AG04449 (cell line): ENCODE data around the gene POLR1A.

ENCODE experiments used
- CTCF ChIA-PET: fragments of 350-600 bp; formaldehyde crosslinking; extraction: SDS; loops from one replicate; lab custom pipeline; 2021; ENCODE audit warnings: antibody characterized with exemption; lab: Yijun Ruan, JAX
- POLR2A ChIA-PET: fragments of 400-600, 350-600 bp; formaldehyde crosslinking; extraction: SDS; loops from one replicate; lab custom pipeline; 2020; ENCODE audit warnings: antibody characterized with exemption, inconsistent platforms; lab: Yijun Ruan, JAX
- DNase-seq: peaks from one replicate; pipeline ENCODE4 v3.0.0-alpha.2; 2010; ENCODE audit warnings: low read depth, low spot score
- H3K4me3 ChIP-seq: 2 replicates; pipeline ENCODE4 v1.5.1; 2011; ENCODE audit warnings: low read depth, mild to moderate bottlenecking, control low read depth, low read length
- CTCF ChIP-seq: IDR thresholded peaks from one replicate; pipeline ENCODE4 v1.5.1; 2011; ENCODE audit warnings: mild to moderate bottlenecking, moderate library complexity, low read length, control low read depth, inconsistent platforms; ENCODE audit not compliant: insufficient read depth; ENCODE audit errors: missing control alignments

POLR1A gene

GRCh38 chr2:86105969-86106945, 571 bp upstream of the POLR1A start, which contains the start of gene PTCD3:
Gene PTCD3 (plus strand): TSS chr2:86106235. CDS start chr2:86106248, 13 bp downstream.
- peak within 1 kb of the TSS; percentile 84 for H3K4me3 ChIP-seq
- TF ChIP-seq CTCF, result no peak
- ChIA-PET POLR2A (interaction anchor here (0.5 to 1.8 kb wide), 6 partner anchors 8 to 361 kb away, joined by 3 to 10 read pairs (median 4); no protein-coding TSS in a partner anchor), CTCF (interaction anchor here (0.6 to 2.3 kb wide), 5 partner anchors 15 to 278 kb away, joined by 3 to 12 read pairs (median 5); partner anchors contain the start of gene ST3GAL5)
- peak; percentile 60 for DNase-seq

- no peak for TF ChIP-seq CTCF
- H3K4me3 ChIP-seq, result no peak overlapping the region
- ChIA-PET CTCF (interaction anchor here (1.5 to 2.1 kb wide), 3 partner anchors 14 to 275 kb away, joined by 3 to 7 read pairs (median 6); no protein-coding TSS in a partner anchor), POLR2A (no interaction called here)
- no peak for DNase-seq
These were observed 3.5 kb downstream of the POLR1A start for GRCh38 chr2:86102157-86102556.

- DNase-seq, result no peak
- ChIA-PET POLR2A (no interaction called here), CTCF (interaction anchor here (0.9 to 1.2 kb wide), 3 partner anchors 10 to 270 kb away, joined by 3 to 7 read pairs (median 4); no protein-coding TSS in a partner anchor)
- no peak overlapping the region for H3K4me3 ChIP-seq
- TF ChIP-seq CTCF, result no peak
These were observed 7.8 kb downstream of the POLR1A start for GRCh38 chr2:86097913-86098312.

GRCh38 chr2:86097114-86097896, 8.4 kb downstream of the POLR1A start:
- CTCF ChIA-PET, result interaction anchor here (1.0 to 1.2 kb wide), 2 partner anchors 10 to 269 kb away, joined by 3 to 4 read pairs; no protein-coding TSS in a partner anchor
- no peak overlapping the region for H3K4me3 ChIP-seq
- POLR2A ChIA-PET, result no interaction called here
- TF ChIP-seq CTCF, result no peak
- no peak for DNase-seq

GRCh38 chr2:86094229-86094628, 11.5 kb downstream of the POLR1A start:
- DNase-seq, result no peak
- POLR2A ChIA-PET, result no interaction called here
- CTCF ChIA-PET, result interaction anchor here (0.9 to 3.0 kb wide), 2 partner anchors 14 to 267 kb away, joined by 4 to 11 read pairs; no protein-coding TSS in a partner anchor
- no peak overlapping the region for H3K4me3 ChIP-seq
- TF ChIP-seq CTCF, result no peak
